ENCODE data around the gene KAZN. TPM values are rescaled to one million over a fixed set of nuclear protein-coding genes. Genes with fewer than 3 reads are reported as not detected.

Gene KAZN
- total RNA-seq, 2 experiments from 2014 or later: 0.22 to 0.55 TPM

- no peaks in the 10 kb centered on the region for H3K27me3 Mint-ChIP-seq
- ATAC-seq (ENCODE audit: poor library complexity) (no peak), DNase-seq (no peak)
- no peaks in the 10 kb centered on the region for H3K9me3 Mint-ChIP-seq
- no peak overlapping the region for H3K27ac Mint-ChIP-seq
- no peak overlapping the region for H3K27ac ChIP-seq (ENCODE audit: low read depth in 1 of 2, low read length in 2 of 2)
- H3K4me3 ChIP-seq (ENCODE audit: low read length): no peak overlapping the region
- H3K36me3 Mint-ChIP-seq (ENCODE audit: low read depth): no peaks in the 10 kb centered on the region
- no peaks in the 10 kb centered on the region for H3K4me1 Mint-ChIP-seq (ENCODE audit: low read depth)
- H3K36me3 ChIP-seq (ENCODE audit: insufficient read depth, low read length): no peaks in the 10 kb centered on the region
- TF ChIP-seq CTCF (IDR thresholded peaks at IDR 0.05): no peak
- H3K9me3 ChIP-seq (ENCODE audit: control insufficient read depth in 1 of 2, insufficient read depth in 1 of 2, low read length in 2 of 2): no peaks in the 10 kb centered on the region
- no peaks in the 10 kb centered on the region for H3K27me3 ChIP-seq (ENCODE audit: control insufficient read depth in 1 of 2, insufficient read depth in 2 of 2, low read length in 2 of 2)
- POLR2A ChIA-PET: no interaction called here
- no peak overlapping the region for H3K4me3 Mint-ChIP-seq
- CTCF ChIA-PET: no interaction called here
- H3K4me1 ChIP-seq (ENCODE audit: insufficient read depth, low read length): no peaks in the 10 kb centered on the region
- intact Hi-C loops (cut with DNase I, micrococcal nuclease): no loop called here
Measured at GRCh38 chr1:15023205-15023604, 424.7 kb downstream of the KAZN start.

- H3K9me3 Mint-ChIP-seq: no peaks in the 10 kb centered on the region
- H3K36me3 Mint-ChIP-seq (ENCODE audit: low read depth): no peaks in the 10 kb centered on the region
- no peaks in the 10 kb centered on the region for H3K4me1 Mint-ChIP-seq (ENCODE audit: low read depth)
- H3K27me3 ChIP-seq (ENCODE audit: control insufficient read depth in 1 of 2, insufficient read depth in 2 of 2, low read length in 2 of 2): no peaks in the 10 kb centered on the region
- ATAC-seq (ENCODE audit: poor library complexity) (no peak), DNase-seq (no peak)
- no peak overlapping the region for H3K27ac Mint-ChIP-seq
- CTCF ChIA-PET: no interaction called here
- no peaks in the 10 kb centered on the region for H3K27me3 Mint-ChIP-seq
- H3K4me3 ChIP-seq (ENCODE audit: low read length): no peak overlapping the region
- H3K27ac ChIP-seq (ENCODE audit: low read depth in 1 of 2, low read length in 2 of 2): no peak overlapping the region
- POLR2A ChIA-PET: no interaction called here
- no peaks in the 10 kb centered on the region for H3K9me3 ChIP-seq (ENCODE audit: control insufficient read depth in 1 of 2, insufficient read depth in 1 of 2, low read length in 2 of 2)
- H3K4me3 Mint-ChIP-seq: no peak overlapping the region
- intact Hi-C loops (cut with DNase I, micrococcal nuclease): no loop called here
- H3K36me3 ChIP-seq (ENCODE audit: insufficient read depth, low read length): no peaks in the 10 kb centered on the region
- no peaks in the 10 kb centered on the region for H3K4me1 ChIP-seq (ENCODE audit: insufficient read depth, low read length)
- no peak for TF ChIP-seq CTCF (IDR thresholded peaks at IDR 0.05)
Measured at GRCh38 chr1:15023976-15024375, 425.5 kb downstream of the KAZN start.

GRCh38 chr1:15026117-15026489 lies 427.6 kb downstream of the KAZN start:
- ATAC-seq (ENCODE audit: poor library complexity) (no peak), DNase-seq (no peak)
- Mint-ChIP-seq H3K36me3 (ENCODE audit: low read depth) (no peaks in the 10 kb centered on the region), H3K9me3 (no peaks in the 10 kb centered on the region), H3K4me3 (no peak overlapping the region), H3K27me3 (no peaks in the 10 kb centered on the region), H3K27ac (no peak overlapping the region), H3K4me1 (ENCODE audit: low read depth) (no peaks in the 10 kb centered on the region)
- CTCF ChIA-PET: no interaction called here
- Histone ChIP-seq H3K4me3 (ENCODE audit: low read length) (no peak overlapping the region), H3K9me3 (ENCODE audit: control insufficient read depth in 1 of 2, insufficient read depth in 1 of 2, low read length in 2 of 2) (no peaks in the 10 kb centered on the region), H3K4me1 (ENCODE audit: insufficient read depth, low read length) (no peaks in the 10 kb centered on the region), H3K36me3 (ENCODE audit: insufficient read depth, low read length) (no peaks in the 10 kb centered on the region), H3K27ac (ENCODE audit: low read depth in 1 of 2, low read length in 2 of 2) (no peak overlapping the region), H3K27me3 (ENCODE audit: control insufficient read depth in 1 of 2, insufficient read depth in 2 of 2, low read length in 2 of 2) (no peaks in the 10 kb centered on the region)
- POLR2A ChIA-PET: no interaction called here
- no peak for TF ChIP-seq CTCF (IDR thresholded peaks at IDR 0.05)
- intact Hi-C loops (cut with DNase I, micrococcal nuclease): no loop called here

Data from CD4-positive, alpha-beta T cell (primary cell).